ENCODE data around the gene ZDHHC20.

DNA sequence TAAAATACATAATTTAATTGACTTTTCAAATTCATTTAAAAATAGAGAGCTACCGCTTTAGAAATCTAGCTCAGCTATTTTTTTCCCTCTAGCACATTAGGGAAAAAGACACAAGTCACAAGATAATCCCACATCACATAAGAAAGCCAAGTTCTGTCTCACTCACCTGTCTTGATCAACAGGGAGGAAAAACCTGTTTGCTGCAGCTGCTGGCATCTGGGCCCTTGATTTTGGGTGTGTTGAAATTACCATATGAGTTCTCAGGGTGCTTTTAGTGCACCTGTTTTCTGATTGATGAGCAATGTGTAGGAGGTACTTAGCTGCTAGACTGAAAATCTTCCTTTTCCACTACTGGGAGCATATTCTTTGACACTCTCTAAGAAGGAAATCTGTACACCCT, 53.8 kb downstream of the ZDHHC20 start:
- TF ChIP-seq CTCF (IDR thresholded peaks at IDR 0.05; ENCODE audit: low read depth, low read length), result no peak
- TF ChIP-seq EZH2phosphoT487 (IDR thresholded peaks at IDR 0.05; ENCODE audit: low read depth), result no peak

Data from OCI-LY3 (cell line).